ENCODE data around the gene CASP7. TPM values are rescaled to one million over a fixed set of nuclear protein-coding genes. Genes with fewer than 3 reads are reported as not detected.

Gene CASP7
- total RNA-seq, 4 donors from 2014 or later: 34.0 to 233 (median 101) TPM

DNA sequence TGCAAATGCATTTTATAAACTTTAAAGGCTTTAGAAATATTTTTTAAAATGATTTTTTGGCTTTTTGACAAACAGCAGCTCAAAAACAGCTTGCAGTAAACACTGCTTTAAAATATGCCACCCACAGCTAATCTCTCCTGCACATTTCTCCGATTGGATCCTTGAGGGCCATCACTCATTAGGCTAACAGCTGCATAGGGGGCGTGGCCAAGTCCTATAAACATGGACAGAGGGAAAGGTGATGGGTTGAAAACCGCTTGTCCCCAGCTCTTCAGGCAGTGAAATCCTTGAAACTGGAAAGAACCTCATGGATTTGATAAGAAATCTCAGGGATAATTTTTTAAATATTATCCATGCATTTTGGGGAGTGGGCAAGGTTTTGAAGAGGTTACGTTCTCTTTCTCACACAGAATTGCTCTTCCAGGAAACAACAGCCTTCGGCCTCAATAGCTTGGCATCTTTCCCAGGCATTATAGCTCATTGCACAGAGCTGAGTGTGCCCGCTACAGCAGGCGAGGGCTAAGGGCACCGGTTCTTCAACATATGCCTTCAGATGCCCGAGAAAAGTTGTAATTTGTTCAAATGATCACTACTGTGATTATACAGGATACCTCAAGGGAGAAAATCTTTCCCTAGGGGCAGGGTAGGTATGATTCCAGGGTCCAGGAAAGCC is 73.4 kb downstream of the CASP7 start:
- Histone ChIP-seq H3K36me3 (no peaks in the 10 kb centered on the region), H3K27me3 (no peaks in the 10 kb centered on the region), H3K4me3 (peak overlapping the region in 1 of 4 donors; percentile 20), H3K4me1 (peaks cover 0 to 61% (median 33%) of the 10 kb centered on the region in 4 donors), H3K9me3 (no peaks in the 10 kb centered on the region), H3K27ac (peak overlapping the region; percentile 45 to 80 (median 76))
- 17 to 24% methylated on average over 6 to 9 of the region's 9 CpGs for WGBS, 2 donors (ENCODE audit: low coverage in 1 of 2)
- peak; percentile 72 for DNase-seq
- TF ChIP-seq POLR2AphosphoS5 (IDR thresholded peaks at IDR 0.05): peak in 1 of 3 donors; percentile 10
- TF ChIP-seq, protein P1, sequence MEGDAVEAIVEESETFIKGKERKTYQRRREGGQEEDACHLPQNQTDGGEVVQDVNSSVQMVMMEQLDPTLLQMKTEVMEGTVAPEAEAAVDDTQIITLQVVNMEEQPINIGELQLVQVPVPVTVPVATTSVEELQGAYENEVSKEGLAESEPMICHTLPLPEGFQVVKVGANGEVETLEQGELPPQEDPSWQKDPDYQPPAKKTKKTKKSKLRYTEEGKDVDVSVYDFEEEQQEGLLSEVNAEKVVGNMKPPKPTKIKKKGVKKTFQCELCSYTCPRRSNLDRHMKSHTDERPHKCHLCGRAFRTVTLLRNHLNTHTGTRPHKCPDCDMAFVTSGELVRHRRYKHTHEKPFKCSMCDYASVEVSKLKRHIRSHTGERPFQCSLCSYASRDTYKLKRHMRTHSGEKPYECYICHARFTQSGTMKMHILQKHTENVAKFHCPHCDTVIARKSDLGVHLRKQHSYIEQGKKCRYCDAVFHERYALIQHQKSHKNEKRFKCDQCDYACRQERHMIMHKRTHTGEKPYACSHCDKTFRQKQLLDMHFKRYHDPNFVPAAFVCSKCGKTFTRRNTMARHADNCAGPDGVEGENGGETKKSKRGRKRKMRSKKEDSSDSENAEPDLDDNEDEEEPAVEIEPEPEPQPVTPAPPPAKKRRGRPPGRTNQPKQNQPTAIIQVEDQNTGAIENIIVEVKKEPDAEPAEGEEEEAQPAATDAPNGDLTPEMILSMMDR (IDR thresholded peaks at IDR 0.05): no peak
- intact Hi-C loops (cut with DNase I; ENCODE audit: low total_unique reads): no loop called here
- in situ Hi-C loops (cut with MboI; ENCODE audit: low pct_ligation_motif_present in 1 of 4, low pct_unique_long_range_greater_than_20kb in 1 of 4, low sequenced_read_pairs in 3 of 4): no loop called here

DNA sequence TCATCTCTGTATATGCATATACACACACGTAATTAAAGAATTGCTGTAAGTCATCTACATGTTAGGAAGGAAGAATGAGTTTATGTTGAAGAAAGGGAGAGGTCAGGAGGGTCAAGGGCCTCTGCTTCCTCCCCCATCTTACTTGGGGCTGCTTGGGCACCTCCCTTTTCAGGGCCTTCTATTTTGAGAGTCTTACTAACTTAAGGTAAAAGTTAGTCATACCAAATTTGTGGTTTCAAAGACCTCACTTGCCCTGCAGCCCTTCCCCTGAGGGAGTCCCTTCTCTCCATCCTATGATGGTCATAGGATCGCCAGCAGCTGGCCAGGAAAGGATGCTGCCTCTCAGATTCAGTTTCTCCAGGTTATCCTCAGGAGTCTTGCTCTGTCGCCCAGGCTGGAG is 74.4 kb downstream of the CASP7 start:
- Histone ChIP-seq H3K4me3 (no peak overlapping the region), H3K36me3 (no peaks in the 10 kb centered on the region), H3K27ac (peak overlapping the region in 3 of 4 donors; percentile 75 to 80 (median 77)), H3K9me3 (no peaks in the 10 kb centered on the region), H3K4me1 (peaks cover 0 to 61% (median 33%) of the 10 kb centered on the region in 4 donors), H3K27me3 (no peaks in the 10 kb centered on the region)
- intact Hi-C loops (cut with DNase I; ENCODE audit: low total_unique reads): no loop called here
- in situ Hi-C loops (cut with MboI; ENCODE audit: low pct_ligation_motif_present in 1 of 4, low pct_unique_long_range_greater_than_20kb in 1 of 4, low sequenced_read_pairs in 3 of 4): no loop called here
- no peak for TF ChIP-seq EP300 (IDR thresholded peaks at IDR 0.05; ENCODE audit: low read depth)
- TF ChIP-seq POLR2A (IDR thresholded peaks at IDR 0.05): no peak
- TF ChIP-seq POLR2AphosphoS5 (IDR thresholded peaks at IDR 0.05): no peak
- TF ChIP-seq, protein P1 (IDR thresholded peaks at IDR 0.05): no peak
- DNase-seq: no peak
- 33 to 73% methylated on average over 1 to 2 of the region's 3 CpGs for WGBS, 2 donors (ENCODE audit: low coverage in 1 of 2)

DNA sequence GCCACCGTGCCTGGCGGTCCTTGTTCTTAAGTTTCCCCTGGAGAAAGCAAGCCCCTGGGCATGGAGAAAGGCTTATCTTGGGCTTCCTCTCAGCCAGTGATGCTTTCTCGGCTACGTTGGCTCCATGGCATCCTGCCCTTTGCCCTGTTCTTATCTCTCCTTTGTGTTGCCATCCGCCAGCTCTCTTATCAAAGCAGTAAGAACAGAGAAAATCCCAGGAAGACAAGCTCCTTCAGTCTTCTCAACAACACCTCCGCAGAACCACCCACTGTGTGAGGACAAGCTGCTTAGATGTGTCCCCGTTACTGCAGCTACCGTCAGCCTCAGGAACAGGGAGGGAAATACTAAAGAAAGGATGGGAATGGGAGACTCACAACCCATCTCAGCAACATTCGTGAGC is 75.1 kb downstream of the CASP7 start:
- H3K4me1 ChIP-seq: peaks cover 0 to 59% (median 33%) of the 10 kb centered on the region in 4 donors
- H3K9me3 ChIP-seq: no peaks in the 10 kb centered on the region
- no peaks in the 10 kb centered on the region for H3K36me3 ChIP-seq
- DNase-seq: peak; percentile 67
- H3K27me3 ChIP-seq: no peaks in the 10 kb centered on the region
- in situ Hi-C loops (cut with MboI; ENCODE audit: low pct_ligation_motif_present in 1 of 4, low pct_unique_long_range_greater_than_20kb in 1 of 4, low sequenced_read_pairs in 3 of 4): no loop called here
- H3K27ac ChIP-seq: peak overlapping the region in 3 of 4 donors; percentile 38 to 80 (median 75)
- intact Hi-C loops (cut with DNase I; ENCODE audit: low total_unique reads): no loop called here
- 65% methylated on average over 9 of the region's 9 CpGs; no CpG with 5 or more reads in 1 of the 2 donors for WGBS, 2 donors (ENCODE audit: low coverage in 1 of 2)
- H3K4me3 ChIP-seq: no peak overlapping the region
- TF ChIP-seq EP300 (IDR thresholded peaks at IDR 0.05; ENCODE audit: low read depth): no peak
- TF ChIP-seq POLR2AphosphoS5 (IDR thresholded peaks at IDR 0.05): peak in 1 of 3 donors; percentile 4
- TF ChIP-seq POLR2A (IDR thresholded peaks at IDR 0.05): no peak

GRCh38 chr10:113756940-113757543 is 77.3 kb downstream of the CASP7 start:
- Histone ChIP-seq H3K9me3 (no peaks in the 10 kb centered on the region), H3K36me3 (no peaks in the 10 kb centered on the region), H3K27ac (no peak overlapping the region), H3K27me3 (no peaks in the 10 kb centered on the region), H3K4me3 (no peak overlapping the region), H3K4me1 (peaks cover 0 to 36% (median 18%) of the 10 kb centered on the region in 4 donors)
- TF ChIP-seq POLR2AphosphoS5 (IDR thresholded peaks at IDR 0.05): peak in 1 of 3 donors; percentile 21
- TF ChIP-seq, protein P1 (IDR thresholded peaks at IDR 0.05): no peak
- peak; percentile 45 for DNase-seq
- WGBS, 2 donors (ENCODE audit: low coverage in 1 of 2): 61 to 64% methylated on average over 3 to 12 of the region's 12 CpGs
- intact Hi-C loops (cut with DNase I; ENCODE audit: low total_unique reads) (no loop called here), in situ Hi-C loops (cut with MboI; ENCODE audit: low pct_ligation_motif_present in 1 of 4, low pct_unique_long_range_greater_than_20kb in 1 of 4, low sequenced_read_pairs in 3 of 4) (no loop called here)
